A549 (cell line): ENCODE measurements around the gene ITGA7.

Source experiments
- CTCF ChIP-seq: fragments of >200 bp; sonication (Bioruptor Twin); formaldehyde crosslinking; IDR thresholded peaks from 3 replicates; pipeline ENCODE4 v1.5.1; 2016
- JUN ChIP-seq, 2 experiments: fragments of >200 bp; sonication (Bioruptor Twin); formaldehyde crosslinking; IDR thresholded peaks; 2 replicates in 1 of 2; 3 replicates in 1 of 2; pipeline ENCODE4 v1.6.1; 2016 to 2017
- MAFK ChIP-seq: fragments of 450-650 bp; IDR thresholded peaks from 2 replicates; pipeline ENCODE4 v1.6.1; 2014; ENCODE audit not compliant: partially characterized antibody
- ZSCAN20 ChIP-seq: fragments of 250-450 bp; sonication (Bioruptor Pico); IDR thresholded peaks from 2 replicates; pipeline ENCODE4 v1.8.0; 2022; ENCODE audit warnings: mild to moderate bottlenecking, moderate library complexity

GRCh38 chr12:55702861-55703260 lies 4.8 kb downstream of the ITGA7 start:
- TF ChIP-seq CTCF (no peak), ZSCAN20 (no peak), JUN (IDR thresholded peaks at IDR 0.05) (no peak), MAFK (no peak)
